ENCODE data around the gene EML6. TPM values are rescaled to one million over a fixed set of nuclear protein-coding genes. Genes with fewer than 3 reads are reported as not detected.

The EML6 gene
- total RNA-seq, 3 donors from 2014 or later, result 3.4 to 7.3 (median 5.3) TPM

- Histone ChIP-seq H3K9me3 (peaks cover 6% of the 10 kb centered on the region), H3K36me3 (ENCODE audit: low read depth) (no peaks in the 10 kb centered on the region), H3K4me3 (no peak overlapping the region), H3K4me1 (ENCODE audit: low read depth) (no peaks in the 10 kb centered on the region)
- TF ChIP-seq, protein P1, sequence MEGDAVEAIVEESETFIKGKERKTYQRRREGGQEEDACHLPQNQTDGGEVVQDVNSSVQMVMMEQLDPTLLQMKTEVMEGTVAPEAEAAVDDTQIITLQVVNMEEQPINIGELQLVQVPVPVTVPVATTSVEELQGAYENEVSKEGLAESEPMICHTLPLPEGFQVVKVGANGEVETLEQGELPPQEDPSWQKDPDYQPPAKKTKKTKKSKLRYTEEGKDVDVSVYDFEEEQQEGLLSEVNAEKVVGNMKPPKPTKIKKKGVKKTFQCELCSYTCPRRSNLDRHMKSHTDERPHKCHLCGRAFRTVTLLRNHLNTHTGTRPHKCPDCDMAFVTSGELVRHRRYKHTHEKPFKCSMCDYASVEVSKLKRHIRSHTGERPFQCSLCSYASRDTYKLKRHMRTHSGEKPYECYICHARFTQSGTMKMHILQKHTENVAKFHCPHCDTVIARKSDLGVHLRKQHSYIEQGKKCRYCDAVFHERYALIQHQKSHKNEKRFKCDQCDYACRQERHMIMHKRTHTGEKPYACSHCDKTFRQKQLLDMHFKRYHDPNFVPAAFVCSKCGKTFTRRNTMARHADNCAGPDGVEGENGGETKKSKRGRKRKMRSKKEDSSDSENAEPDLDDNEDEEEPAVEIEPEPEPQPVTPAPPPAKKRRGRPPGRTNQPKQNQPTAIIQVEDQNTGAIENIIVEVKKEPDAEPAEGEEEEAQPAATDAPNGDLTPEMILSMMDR (IDR thresholded peaks at IDR 0.05), result no peak
- DNase-seq (peak in 1 of 3 donors; percentile 22), ATAC-seq (peak; percentile 84)
- intact Hi-C loops (cut with DNase I, micrococcal nuclease), result no loop called here
Measured at GRCh38 chr2:54772531-54772930, 49.1 kb downstream of the EML6 start.

DNA sequence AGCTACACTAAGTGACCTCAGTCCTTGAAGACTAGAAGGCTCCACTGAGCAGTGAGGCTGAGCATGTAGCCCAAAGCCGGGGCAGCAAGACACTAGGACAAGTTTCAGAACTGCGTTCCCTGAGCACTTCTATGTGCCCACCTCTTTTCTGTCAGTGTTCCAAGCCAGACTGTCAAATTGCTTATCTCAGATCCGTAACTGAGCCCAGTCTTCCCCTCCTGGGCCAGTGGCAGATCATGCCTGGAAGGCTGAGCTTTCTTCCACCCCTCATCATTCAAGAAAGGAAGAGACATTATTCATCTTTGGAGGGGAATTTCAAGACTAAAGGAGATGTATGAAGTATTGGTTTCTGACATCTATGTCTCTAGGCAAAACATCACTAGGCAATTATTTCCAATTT, 49.8 kb downstream of the EML6 start:
- Histone ChIP-seq H3K36me3 (ENCODE audit: low read depth) (no peaks in the 10 kb centered on the region), H3K4me3 (no peak overlapping the region), H3K9me3 (peaks cover 6% of the 10 kb centered on the region), H3K4me1 (ENCODE audit: low read depth) (no peaks in the 10 kb centered on the region)
- DNase-seq, result no peak
- ATAC-seq, result no peak
- TF ChIP-seq, protein P1 (IDR thresholded peaks at IDR 0.05), result no peak
- intact Hi-C loops (cut with DNase I, micrococcal nuclease), result no loop called here

- Histone ChIP-seq H3K9me3 (peaks cover 6% of the 10 kb centered on the region), H3K36me3 (ENCODE audit: low read depth) (no peaks in the 10 kb centered on the region), H3K4me3 (no peak overlapping the region), H3K4me1 (ENCODE audit: low read depth) (no peaks in the 10 kb centered on the region)
- TF ChIP-seq, protein P1 (IDR thresholded peaks at IDR 0.05), result no peak
- DNase-seq (no peak), ATAC-seq (no peak)
- intact Hi-C loops (cut with DNase I, micrococcal nuclease), result no loop called here
Measured at GRCh38 chr2:54773838-54774237, 50.4 kb downstream of the EML6 start.

GRCh38 chr2:54775710-54776109, 52.2 kb downstream of the EML6 start:
- ATAC-seq, result no peak
- DNase-seq, result no peak
- no peaks in the 10 kb centered on the region for H3K36me3 ChIP-seq (ENCODE audit: low read depth)
- intact Hi-C loops (cut with DNase I, micrococcal nuclease), result no loop called here
- peaks cover 6% of the 10 kb centered on the region for H3K9me3 ChIP-seq
- TF ChIP-seq, protein P1 (IDR thresholded peaks at IDR 0.05), result no peak
- H3K4me1 ChIP-seq (ENCODE audit: low read depth), result no peaks in the 10 kb centered on the region
- H3K4me3 ChIP-seq, result no peak overlapping the region

DNA sequence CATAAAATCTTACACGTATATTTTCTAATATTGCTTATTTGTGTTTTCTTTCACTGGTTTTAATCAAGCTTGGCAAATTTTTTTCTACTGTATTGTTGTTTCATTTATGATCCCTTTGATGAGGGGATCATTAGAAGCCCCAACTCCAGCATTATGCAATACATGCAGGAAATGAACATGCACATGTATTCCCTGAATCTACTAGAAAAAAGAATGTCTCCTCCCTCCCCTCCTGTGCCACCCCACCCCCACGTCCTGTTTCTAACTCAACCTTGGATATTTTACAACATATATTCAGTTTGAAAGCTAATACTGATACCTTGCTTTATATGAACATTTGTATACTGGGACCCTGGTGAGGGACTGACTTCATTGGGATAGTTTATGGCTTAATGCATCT, 53.0 kb downstream of the EML6 start:
- TF ChIP-seq, protein P1 (IDR thresholded peaks at IDR 0.05), result no peak
- no peaks in the 10 kb centered on the region for H3K36me3 ChIP-seq (ENCODE audit: low read depth)
- DNase-seq, result no peak
- no peaks in the 10 kb centered on the region for H3K4me1 ChIP-seq (ENCODE audit: low read depth)
- H3K9me3 ChIP-seq, result peaks cover 6% of the 10 kb centered on the region
- ATAC-seq, result no peak
- no peak overlapping the region for H3K4me3 ChIP-seq
- intact Hi-C loops (cut with DNase I, micrococcal nuclease), result no loop called here

DNA sequence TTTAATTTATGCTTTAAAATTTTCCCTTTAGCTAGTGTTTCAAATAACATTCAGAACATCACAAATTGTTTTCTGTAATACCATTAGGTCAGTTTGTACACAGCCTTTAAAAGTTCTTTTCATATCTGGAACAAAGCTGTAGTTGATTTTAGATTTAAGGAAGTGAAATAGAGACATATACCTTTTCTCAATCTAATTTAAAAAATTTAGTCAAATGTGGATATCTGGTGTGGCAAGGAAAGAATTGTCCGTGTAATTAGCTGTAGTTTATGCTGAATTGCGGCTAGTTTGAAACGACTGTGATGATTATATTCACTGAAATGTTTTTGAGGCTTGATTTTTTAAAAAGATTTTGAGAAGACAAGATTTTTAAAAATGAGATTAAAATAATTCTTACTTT, 59.9 kb downstream of the EML6 start:
- TF ChIP-seq, protein P1 (IDR thresholded peaks at IDR 0.05), result no peak

More for the DNA sequence above, 59.9 kb downstream of the EML6 start:
- H3K9me3 ChIP-seq, result no peaks in the 10 kb centered on the region
- DNase-seq (no peak), ATAC-seq (no peak)
- H3K4me1 ChIP-seq (ENCODE audit: low read depth), result no peaks in the 10 kb centered on the region
- no peak overlapping the region for H3K4me3 ChIP-seq
- no peaks in the 10 kb centered on the region for H3K36me3 ChIP-seq (ENCODE audit: low read depth)
- intact Hi-C loops (cut with DNase I, micrococcal nuclease), result no loop called here

Measured in mucosa of descending colon (tissue), 3 donors.